Measurements from ENCODE around the gene FRY. TPM values are rescaled to one million over a fixed set of nuclear protein-coding genes. Genes with fewer than 3 reads are reported as not detected.

The FRY gene
- total RNA-seq, 1 donor from 2014 or later = 38.8 TPM

GRCh38 chr13:32201809-32202208 is 170.2 kb downstream of the FRY start:
- no peak overlapping the region for H3K4me3 Mint-ChIP-seq (ENCODE audit: unreplicated experiment)
- no peak for DNase-seq (ENCODE audit: low spot score)
- H3K36me3 Mint-ChIP-seq (ENCODE audit: low read depth) = peaks cover 27% of the 10 kb centered on the region
- H3K27me3 Mint-ChIP-seq (ENCODE audit: low read depth) = no peaks in the 10 kb centered on the region
- TF ChIP-seq CTCF (IDR thresholded peaks at IDR 0.05) = no peak
- H3K4me1 Mint-ChIP-seq (ENCODE audit: low read depth) = peaks cover 3% of the 10 kb centered on the region
- no peak overlapping the region for H3K27ac Mint-ChIP-seq (ENCODE audit: unreplicated experiment)
- no peaks in the 10 kb centered on the region for H3K9me3 Mint-ChIP-seq (ENCODE audit: low read depth)

- no peak overlapping the region for H3K4me3 Mint-ChIP-seq (ENCODE audit: unreplicated experiment)
- H3K27ac Mint-ChIP-seq (ENCODE audit: unreplicated experiment) = no peak overlapping the region
Observed at GRCh38 chr13:32202268-32202667, 170.7 kb downstream of the FRY start.

GRCh38 chr13:32203221-32203620 is 171.6 kb downstream of the FRY start:
- Mint-ChIP-seq H3K9me3 (ENCODE audit: low read depth) (no peaks in the 10 kb centered on the region), H3K4me3 (ENCODE audit: unreplicated experiment) (no peak overlapping the region), H3K4me1 (ENCODE audit: low read depth) (peaks cover 3% of the 10 kb centered on the region), H3K36me3 (ENCODE audit: low read depth) (peaks cover 27% of the 10 kb centered on the region), H3K27me3 (ENCODE audit: low read depth) (no peaks in the 10 kb centered on the region), H3K27ac (ENCODE audit: unreplicated experiment) (no peak overlapping the region)
- DNase-seq (ENCODE audit: low spot score) = no peak
- no peak for TF ChIP-seq CTCF (IDR thresholded peaks at IDR 0.05)

More at GRCh38 chr13:32202268-32202667, 170.7 kb downstream of the FRY start:
- no peak for TF ChIP-seq CTCF (IDR thresholded peaks at IDR 0.05)
- no peaks in the 10 kb centered on the region for H3K27me3 Mint-ChIP-seq (ENCODE audit: low read depth)
- DNase-seq (ENCODE audit: low spot score) = no peak
- no peaks in the 10 kb centered on the region for H3K9me3 Mint-ChIP-seq (ENCODE audit: low read depth)
- peaks cover 3% of the 10 kb centered on the region for H3K4me1 Mint-ChIP-seq (ENCODE audit: low read depth)
- H3K36me3 Mint-ChIP-seq (ENCODE audit: low read depth) = peaks cover 27% of the 10 kb centered on the region

- Mint-ChIP-seq H3K9me3 (ENCODE audit: low read depth) (no peaks in the 10 kb centered on the region), H3K36me3 (ENCODE audit: low read depth) (peaks cover 29% of the 10 kb centered on the region), H3K4me3 (ENCODE audit: unreplicated experiment) (no peak overlapping the region), H3K4me1 (ENCODE audit: low read depth) (peaks cover 3% of the 10 kb centered on the region), H3K27ac (ENCODE audit: unreplicated experiment) (no peak overlapping the region), H3K27me3 (ENCODE audit: low read depth) (no peaks in the 10 kb centered on the region)
- no peak for DNase-seq (ENCODE audit: low spot score)
- no peak for TF ChIP-seq CTCF (IDR thresholded peaks at IDR 0.05)
Observed at GRCh38 chr13:32203736-32204135, 172.2 kb downstream of the FRY start.

GRCh38 chr13:32205431-32206096 is 174.0 kb downstream of the FRY start:
- H3K4me1 Mint-ChIP-seq (ENCODE audit: low read depth) = peaks cover 13% of the 10 kb centered on the region
- H3K27me3 Mint-ChIP-seq (ENCODE audit: low read depth) = no peaks in the 10 kb centered on the region
- H3K9me3 Mint-ChIP-seq (ENCODE audit: low read depth) = no peaks in the 10 kb centered on the region
- H3K27ac Mint-ChIP-seq (ENCODE audit: unreplicated experiment) = no peak overlapping the region
- no peak overlapping the region for H3K4me3 Mint-ChIP-seq (ENCODE audit: unreplicated experiment)
- no peak for TF ChIP-seq CTCF (IDR thresholded peaks at IDR 0.05)
- no peak for DNase-seq (ENCODE audit: low spot score)
- peaks cover 30% of the 10 kb centered on the region for H3K36me3 Mint-ChIP-seq (ENCODE audit: low read depth)

Measured in chondrocyte (in vitro differentiated cells).